Parathyroid adenoma (tissue), 2 donors: ENCODE results near the gene CGB7.

Experiments used
- H2AFZ ChIP-seq: fragments of 300-600 bp; sonication (generic); one replicate; pipeline ENCODE4 v1.7.0; 2017; ENCODE audit warnings: antibody characterized with exemption, mild to moderate bottlenecking
- H3K27ac ChIP-seq: fragments of 300-600 bp; sonication (generic); one replicate; pipeline ENCODE4 v1.7.0; 2017
- H3K27me3 ChIP-seq: fragments of 300-600 bp; sonication (generic); one replicate; pipeline ENCODE4 v1.7.0; 2017; ENCODE audit warnings: low read length; ENCODE audit not compliant: control insufficient read depth, insufficient read depth
- H3K36me3 ChIP-seq: fragments of 300-600 bp; sonication (generic); one replicate; pipeline ENCODE4 v1.7.0; 2017; ENCODE audit warnings: low read length; ENCODE audit not compliant: control insufficient read depth, insufficient read depth
- H3K4me1 ChIP-seq: fragments of 300-600 bp; sonication (generic); one replicate; pipeline ENCODE4 v1.7.0; 2017; ENCODE audit warnings: control low read depth
- H3K4me2 ChIP-seq: fragments of 300-600 bp; sonication (generic); one replicate; pipeline ENCODE4 v1.7.0; 2017; ENCODE audit warnings: low read length
- H3K4me3 ChIP-seq: fragments of 300-600 bp; sonication (generic); one replicate; pipeline ENCODE4 v1.7.0; 2017; ENCODE audit warnings: low read depth, low read length
- H3K79me2 ChIP-seq: fragments of 300-600 bp; sonication (generic); one replicate; pipeline ENCODE4 v1.7.0; 2017; ENCODE audit warnings: control low read depth
- H3K9ac ChIP-seq: fragments of 300-600 bp; sonication (generic); one replicate; pipeline ENCODE4 v1.7.0; 2017; ENCODE audit warnings: mild to moderate bottlenecking
- H3K9me3 ChIP-seq: fragments of 300-600 bp; sonication (generic); one replicate; pipeline ENCODE4 v1.7.0; 2017; ENCODE audit warnings: low read length; ENCODE audit not compliant: control insufficient read depth
- TF ChIP-seq, protein P1 (sequence below): fragments of 300-600 bp; sonication (generic); IDR thresholded peaks from one replicate; pipeline ENCODE4 v1.7.0; 2017; ENCODE audit warnings: antibody characterized with exemption, mild to moderate bottlenecking
- donor health status: primary hyperparathyroidism.

The CGB7 gene

DNA sequence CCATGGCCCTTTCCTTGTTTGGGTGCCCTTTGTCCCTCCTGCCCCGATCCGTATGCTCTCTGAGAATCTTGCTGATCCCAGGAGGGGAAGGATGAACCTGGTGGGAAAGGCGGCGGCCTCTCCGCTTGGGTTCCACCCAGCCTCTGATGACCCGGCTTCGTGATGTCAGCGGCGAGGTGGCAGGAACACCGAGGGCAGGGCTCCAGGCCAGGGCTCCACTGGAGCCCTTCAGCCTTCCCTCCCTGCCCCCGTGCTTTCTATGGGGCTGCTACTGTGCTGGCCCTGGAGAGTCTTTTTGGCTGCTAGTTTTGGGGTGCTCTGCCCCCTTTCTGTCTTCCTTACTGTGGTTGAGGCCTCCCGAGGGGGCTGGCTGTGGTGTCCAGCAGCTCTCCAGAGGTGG is 44.8 kb upstream of the CGB7 start:
- H3K4me1 ChIP-seq = no peaks in the 10 kb centered on the region
- no peaks in the 10 kb centered on the region for H3K27me3 ChIP-seq
- H3K36me3 ChIP-seq = no peaks in the 10 kb centered on the region
- peaks cover 20% of the 10 kb centered on the region for H3K79me2 ChIP-seq
- TF ChIP-seq, protein P1, sequence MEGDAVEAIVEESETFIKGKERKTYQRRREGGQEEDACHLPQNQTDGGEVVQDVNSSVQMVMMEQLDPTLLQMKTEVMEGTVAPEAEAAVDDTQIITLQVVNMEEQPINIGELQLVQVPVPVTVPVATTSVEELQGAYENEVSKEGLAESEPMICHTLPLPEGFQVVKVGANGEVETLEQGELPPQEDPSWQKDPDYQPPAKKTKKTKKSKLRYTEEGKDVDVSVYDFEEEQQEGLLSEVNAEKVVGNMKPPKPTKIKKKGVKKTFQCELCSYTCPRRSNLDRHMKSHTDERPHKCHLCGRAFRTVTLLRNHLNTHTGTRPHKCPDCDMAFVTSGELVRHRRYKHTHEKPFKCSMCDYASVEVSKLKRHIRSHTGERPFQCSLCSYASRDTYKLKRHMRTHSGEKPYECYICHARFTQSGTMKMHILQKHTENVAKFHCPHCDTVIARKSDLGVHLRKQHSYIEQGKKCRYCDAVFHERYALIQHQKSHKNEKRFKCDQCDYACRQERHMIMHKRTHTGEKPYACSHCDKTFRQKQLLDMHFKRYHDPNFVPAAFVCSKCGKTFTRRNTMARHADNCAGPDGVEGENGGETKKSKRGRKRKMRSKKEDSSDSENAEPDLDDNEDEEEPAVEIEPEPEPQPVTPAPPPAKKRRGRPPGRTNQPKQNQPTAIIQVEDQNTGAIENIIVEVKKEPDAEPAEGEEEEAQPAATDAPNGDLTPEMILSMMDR = no peak
- no peak overlapping the region for H3K4me2 ChIP-seq
- no peak overlapping the region for H3K4me3 ChIP-seq
- no peak overlapping the region for H3K27ac ChIP-seq
- no peaks in the 10 kb centered on the region for H3K9me3 ChIP-seq
- no peak overlapping the region for H3K9ac ChIP-seq
- H2AFZ ChIP-seq = no peak overlapping the region

DNA sequence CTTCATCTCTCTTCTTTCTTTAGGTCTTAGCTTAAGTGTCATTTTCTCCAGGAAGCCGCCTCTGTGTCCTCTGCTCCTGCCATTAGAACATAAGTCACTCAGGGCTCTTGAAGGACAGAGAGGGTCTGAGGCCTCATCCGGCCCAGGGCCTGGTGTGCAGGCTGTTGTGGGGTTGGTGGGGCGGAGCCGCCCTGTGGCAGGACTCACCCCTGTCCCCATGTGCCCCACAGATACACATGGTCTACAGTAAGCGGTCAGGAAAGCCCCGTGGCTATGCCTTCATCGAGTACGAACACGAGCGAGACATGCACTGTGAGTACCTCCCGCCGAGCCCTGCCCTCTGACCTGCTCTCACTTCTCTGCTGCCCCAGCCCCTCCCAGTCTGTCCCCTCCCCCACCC is 43.6 kb upstream of the CGB7 start:
- Histone ChIP-seq H3K4me3 (no peak overlapping the region), H3K79me2 (peaks cover 20% of the 10 kb centered on the region), H3K27ac (no peak overlapping the region), H3K27me3 (no peaks in the 10 kb centered on the region), H3K4me2 (no peak overlapping the region), H3K4me1 (no peaks in the 10 kb centered on the region), H3K36me3 (no peaks in the 10 kb centered on the region), H2AFZ (no peak overlapping the region), H3K9me3 (no peaks in the 10 kb centered on the region), H3K9ac (no peak overlapping the region)
- TF ChIP-seq, protein P1 = no peak

DNA sequence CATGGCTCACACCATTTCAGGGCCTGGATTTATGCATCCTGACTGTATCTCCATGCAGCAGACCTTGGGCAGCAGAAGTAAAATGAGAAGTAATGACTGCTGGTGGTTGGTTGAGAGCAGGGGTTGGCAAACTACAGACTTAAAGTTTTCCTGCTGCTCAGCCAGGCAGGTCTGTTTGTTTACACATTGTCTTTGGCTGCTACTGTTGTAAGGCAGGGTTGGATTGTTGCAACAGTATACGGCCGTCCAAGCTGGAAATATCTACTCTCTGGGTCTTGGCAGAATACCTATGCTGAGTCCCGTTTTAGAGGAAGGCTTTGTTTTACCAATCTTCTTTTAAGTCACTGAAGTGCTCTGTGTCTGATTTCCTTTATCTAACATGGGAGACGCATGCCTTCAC is 41.2 kb upstream of the CGB7 start:
- TF ChIP-seq, protein P1 = no peak
- no peak overlapping the region for H2AFZ ChIP-seq
- no peak overlapping the region for H3K4me3 ChIP-seq
- H3K9me3 ChIP-seq = no peaks in the 10 kb centered on the region
- no peaks in the 10 kb centered on the region for H3K4me1 ChIP-seq
- H3K4me2 ChIP-seq = no peak overlapping the region
- H3K27me3 ChIP-seq = no peaks in the 10 kb centered on the region
- no peak overlapping the region for H3K9ac ChIP-seq
- H3K79me2 ChIP-seq = peaks cover 23% of the 10 kb centered on the region
- H3K36me3 ChIP-seq = no peaks in the 10 kb centered on the region
- H3K27ac ChIP-seq = no peak overlapping the region

DNA sequence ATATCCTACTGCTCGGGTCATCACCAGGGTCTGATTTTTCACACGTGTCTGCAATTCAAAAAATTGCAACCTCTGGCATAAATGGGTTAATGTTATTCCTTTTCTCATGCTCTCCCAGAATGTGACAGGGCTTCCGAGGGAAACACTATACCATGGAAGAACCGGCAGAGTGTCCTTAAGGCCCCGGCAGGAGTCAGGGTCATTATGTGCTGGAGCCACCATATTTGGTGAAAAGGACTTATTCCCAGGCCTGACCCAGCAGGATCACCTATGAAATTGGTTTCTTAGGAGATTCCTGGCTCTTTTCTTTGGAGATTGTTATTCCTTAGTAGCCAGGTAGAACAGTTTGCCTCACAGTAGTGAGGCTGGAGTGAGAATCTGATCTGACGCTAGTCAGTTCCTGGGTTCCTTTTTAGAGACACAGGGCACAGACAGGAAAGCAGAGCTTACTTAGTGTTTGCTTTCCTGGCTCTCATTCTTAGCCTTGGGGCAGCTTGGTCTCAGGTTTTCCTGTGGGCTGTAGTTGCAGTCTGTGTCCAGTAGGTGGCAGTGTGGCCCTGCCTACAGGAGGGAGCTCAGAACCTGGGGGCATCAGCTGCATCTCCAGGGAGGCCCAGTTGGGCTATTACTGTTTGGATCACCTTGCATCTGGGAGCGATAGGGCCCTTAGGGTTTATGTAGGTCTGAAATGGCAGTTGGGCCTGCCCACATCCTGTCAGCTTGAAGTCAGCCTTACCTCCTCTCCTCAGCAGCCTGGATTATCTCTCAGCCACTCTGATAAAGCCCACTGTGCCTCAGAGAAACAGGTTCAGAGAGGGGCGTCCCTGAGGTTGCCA is 40.1 kb upstream of the CGB7 start:
- Histone ChIP-seq H3K27me3 (no peaks in the 10 kb centered on the region), H3K9me3 (no peaks in the 10 kb centered on the region), H3K36me3 (no peaks in the 10 kb centered on the region), H3K79me2 (peaks cover 29% of the 10 kb centered on the region), H3K27ac (no peak overlapping the region), H3K4me1 (no peaks in the 10 kb centered on the region), H2AFZ (no peak overlapping the region), H3K4me3 (no peak overlapping the region), H3K9ac (no peak overlapping the region), H3K4me2 (no peak overlapping the region)
- TF ChIP-seq, protein P1 = peak; percentile 100
